Measurements from ENCODE around the gene GDI1.

GDI1 gene

DNA sequence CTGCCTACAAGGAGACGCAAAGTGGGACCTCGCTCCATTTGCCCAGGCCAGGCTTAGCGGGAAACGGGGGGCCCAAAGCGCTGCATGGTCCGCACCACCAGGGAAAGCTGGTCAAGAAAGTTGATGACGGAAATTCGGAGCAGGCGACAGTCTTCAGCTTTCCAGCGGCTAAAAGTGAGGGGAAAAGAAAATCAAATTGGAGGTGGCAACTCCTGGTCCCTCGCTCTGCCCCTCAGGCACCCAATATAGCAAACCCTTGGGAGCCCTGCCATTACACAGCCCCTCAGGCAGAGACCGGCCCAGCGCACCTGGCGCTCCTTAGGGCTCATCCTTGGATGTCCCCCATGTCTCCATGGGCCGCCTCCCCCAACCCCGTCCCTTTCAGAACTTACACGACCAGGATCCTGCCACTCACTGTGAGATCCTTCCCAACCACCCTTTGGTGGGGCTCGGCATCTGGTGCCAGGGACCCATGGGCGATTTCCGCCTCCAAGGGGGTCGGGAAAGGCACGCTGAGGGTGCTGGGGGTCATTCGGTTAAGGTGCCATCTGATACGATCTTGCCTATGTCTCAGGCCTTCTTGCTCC, 41.0 kb downstream of the GDI1 start:
- H3K4me3 ChIP-seq (ENCODE audit: low read length) = peak overlapping the region; percentile 57
- TF ChIP-seq, protein P1, sequence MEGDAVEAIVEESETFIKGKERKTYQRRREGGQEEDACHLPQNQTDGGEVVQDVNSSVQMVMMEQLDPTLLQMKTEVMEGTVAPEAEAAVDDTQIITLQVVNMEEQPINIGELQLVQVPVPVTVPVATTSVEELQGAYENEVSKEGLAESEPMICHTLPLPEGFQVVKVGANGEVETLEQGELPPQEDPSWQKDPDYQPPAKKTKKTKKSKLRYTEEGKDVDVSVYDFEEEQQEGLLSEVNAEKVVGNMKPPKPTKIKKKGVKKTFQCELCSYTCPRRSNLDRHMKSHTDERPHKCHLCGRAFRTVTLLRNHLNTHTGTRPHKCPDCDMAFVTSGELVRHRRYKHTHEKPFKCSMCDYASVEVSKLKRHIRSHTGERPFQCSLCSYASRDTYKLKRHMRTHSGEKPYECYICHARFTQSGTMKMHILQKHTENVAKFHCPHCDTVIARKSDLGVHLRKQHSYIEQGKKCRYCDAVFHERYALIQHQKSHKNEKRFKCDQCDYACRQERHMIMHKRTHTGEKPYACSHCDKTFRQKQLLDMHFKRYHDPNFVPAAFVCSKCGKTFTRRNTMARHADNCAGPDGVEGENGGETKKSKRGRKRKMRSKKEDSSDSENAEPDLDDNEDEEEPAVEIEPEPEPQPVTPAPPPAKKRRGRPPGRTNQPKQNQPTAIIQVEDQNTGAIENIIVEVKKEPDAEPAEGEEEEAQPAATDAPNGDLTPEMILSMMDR (conservative IDR thresholded peaks at IDR 0.05; ENCODE audit: low read depth, low read length) = no peak
- no peak for DNase-seq (ENCODE audit: low read depth)

DNA sequence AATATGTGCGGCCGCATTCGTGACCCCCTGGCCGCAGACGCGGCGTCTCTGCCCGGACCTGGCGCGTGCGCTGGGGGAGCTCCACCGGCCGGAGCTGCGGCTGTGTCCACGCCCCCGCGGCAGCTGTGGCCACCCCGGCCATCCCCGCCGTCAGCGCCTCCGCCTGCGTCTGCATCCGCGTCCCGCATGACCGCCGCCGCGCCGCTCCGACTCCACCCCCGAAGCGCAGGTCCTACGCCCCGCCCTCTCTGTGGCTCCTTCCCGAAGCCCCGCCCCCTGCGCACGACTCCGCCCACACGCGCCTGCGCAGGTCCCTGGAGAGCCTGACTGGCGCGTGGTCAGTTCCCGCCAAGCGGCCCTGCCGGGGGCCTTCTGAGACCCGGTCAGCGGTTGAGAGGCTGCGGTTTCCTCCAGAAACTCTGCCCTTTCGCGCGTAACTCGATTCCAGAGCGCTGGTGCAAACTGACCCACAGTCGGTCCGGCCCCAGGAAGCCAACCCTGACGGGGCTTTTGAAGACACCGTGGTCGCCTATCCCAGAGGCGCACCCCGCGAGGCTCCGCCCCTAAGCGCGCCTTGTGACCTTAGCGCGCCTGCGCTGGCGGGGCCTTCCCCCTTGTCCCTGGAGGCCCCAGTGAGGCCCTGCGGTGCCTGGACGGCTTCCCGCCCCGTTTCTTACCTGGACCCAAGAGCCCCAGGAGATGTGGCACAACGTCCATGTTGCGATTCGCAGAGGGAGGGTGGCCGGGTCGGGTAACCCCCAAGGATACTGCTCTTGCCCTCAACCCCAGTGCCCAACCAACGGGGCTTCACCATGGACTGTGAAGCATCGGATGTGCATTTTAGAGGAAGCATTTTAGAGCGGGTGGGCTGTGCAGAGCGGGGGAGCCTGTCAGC, 42.0 kb downstream of the GDI1 start, which contains the start of gene LAGE3:
TSS of gene LAGE3 (minus strand) at position 554 of the 895 bp plus-strand sequence. CDS start at position 188, 366 bp downstream.
- peak; percentile 44 for DNase-seq (ENCODE audit: low read depth)
- TF ChIP-seq, protein P1 (conservative IDR thresholded peaks at IDR 0.05; ENCODE audit: low read depth, low read length) = no peak

DNA sequence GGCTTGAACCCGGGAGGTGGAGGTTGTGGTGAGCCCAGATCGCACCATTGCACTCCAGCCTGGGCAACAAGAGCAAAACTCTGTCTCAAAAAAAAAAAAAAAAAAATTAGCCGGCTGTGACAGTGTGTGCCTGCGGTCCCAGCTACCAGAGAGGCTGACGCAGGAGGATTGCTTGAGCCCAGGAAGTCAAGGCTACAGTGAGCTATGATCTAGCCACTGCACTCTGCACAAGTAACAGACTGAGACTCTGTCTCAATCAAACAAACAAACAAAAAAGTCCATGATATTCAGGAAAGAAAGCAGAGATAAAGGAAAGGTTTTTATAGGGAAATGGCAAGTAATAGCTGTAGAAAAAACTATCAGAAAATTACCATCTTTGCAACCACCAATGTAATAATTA, 44.2 kb downstream of the GDI1 start:
- TF ChIP-seq, protein P1 (conservative IDR thresholded peaks at IDR 0.05; ENCODE audit: low read depth, low read length) = no peak
- H3K4me3 ChIP-seq (ENCODE audit: low read length) = no peak overlapping the region
- no peak for DNase-seq (ENCODE audit: low read depth)

More for the DNA sequence above, 42.0 kb downstream of the GDI1 start, which contains the start of gene LAGE3:
- H3K4me3 ChIP-seq (ENCODE audit: low read length) = peak within 1 kb of the TSS; percentile 57

DNA sequence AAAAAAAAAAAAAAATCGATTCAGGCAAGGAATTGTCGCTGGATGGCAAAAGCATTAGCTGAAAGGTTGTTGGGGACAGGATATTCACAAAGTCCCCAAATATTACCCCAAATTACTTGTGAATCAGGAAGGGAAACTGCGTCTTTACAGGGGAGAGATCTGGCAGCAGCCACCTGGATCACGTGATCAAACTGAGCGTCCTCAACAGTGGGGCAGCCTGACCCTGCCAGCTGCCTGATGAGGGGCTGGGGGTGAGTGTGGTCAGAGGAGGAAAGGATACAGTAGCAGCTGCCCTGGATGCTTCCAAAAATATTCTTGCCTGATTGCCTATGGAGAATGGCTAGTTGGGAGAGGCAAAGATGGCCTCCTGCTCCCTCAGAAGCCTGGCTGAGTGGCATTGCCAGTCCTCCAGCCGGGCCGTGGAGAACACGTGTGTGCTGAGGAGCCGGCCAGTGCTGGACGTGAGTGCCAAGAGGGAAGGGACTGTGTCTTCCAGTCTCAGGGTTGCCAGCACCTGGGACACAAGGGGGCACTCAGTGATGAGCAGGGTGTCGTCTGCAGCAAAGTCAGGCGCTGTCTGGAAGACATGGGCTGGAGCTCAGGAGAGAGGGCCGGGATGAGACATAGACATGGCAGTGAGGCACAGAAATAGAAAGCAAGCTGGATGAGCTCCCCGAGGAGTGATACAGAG, 45.1 kb downstream of the GDI1 start:
- TF ChIP-seq, protein P1 (conservative IDR thresholded peaks at IDR 0.05; ENCODE audit: low read depth, low read length) = no peak
- no peak for DNase-seq (ENCODE audit: low read depth)
- H3K4me3 ChIP-seq (ENCODE audit: low read length) = no peak overlapping the region

DNA sequence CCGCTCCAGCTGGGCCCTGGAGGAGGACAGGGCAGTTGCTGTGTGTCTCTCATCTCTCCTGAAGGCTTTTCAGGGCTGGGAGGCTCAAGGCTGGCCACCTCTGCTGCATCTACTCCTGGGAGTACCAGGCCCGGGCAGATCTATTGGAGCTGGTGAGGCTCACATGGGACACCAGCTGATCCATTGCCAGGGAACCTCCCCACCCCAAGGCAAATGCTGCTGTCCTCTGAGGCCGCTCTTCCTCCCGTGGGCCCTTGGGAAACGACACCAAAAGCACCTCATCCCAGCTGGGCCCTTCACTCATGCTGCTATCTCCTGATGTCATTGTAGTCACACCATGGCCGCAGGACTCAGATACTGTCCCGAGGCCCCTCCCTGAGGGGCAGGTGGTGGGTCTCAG, 45.8 kb downstream of the GDI1 start:
- H3K4me3 ChIP-seq (ENCODE audit: low read length) = no peak overlapping the region

DNA sequence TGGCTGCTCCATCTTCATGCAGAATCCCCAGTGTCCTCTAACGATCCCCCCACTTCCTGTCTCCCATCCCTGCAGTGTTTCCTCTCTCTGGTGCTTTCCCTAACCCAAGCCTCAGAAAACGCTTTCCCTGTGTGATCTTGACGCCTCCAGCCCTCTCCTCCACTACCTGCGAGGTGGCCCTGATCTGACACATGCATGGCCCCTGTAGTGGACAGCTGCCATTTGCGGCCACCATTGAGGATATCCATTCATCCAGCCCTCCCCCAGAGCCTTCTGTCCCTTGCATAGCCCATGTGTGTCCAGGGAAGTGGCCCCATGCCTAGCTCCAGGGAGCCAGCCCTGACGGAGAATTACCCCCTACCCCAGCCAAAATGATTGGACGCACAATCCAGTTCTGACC, 46.4 kb downstream of the GDI1 start:
- TF ChIP-seq, protein P1 (conservative IDR thresholded peaks at IDR 0.05; ENCODE audit: low read depth, low read length) = no peak
- H3K4me3 ChIP-seq (ENCODE audit: low read length) = no peak overlapping the region
- DNase-seq (ENCODE audit: low read depth) = no peak

More for the DNA sequence above, 45.8 kb downstream of the GDI1 start:
- no peak for DNase-seq (ENCODE audit: low read depth)
- TF ChIP-seq, protein P1 (conservative IDR thresholded peaks at IDR 0.05; ENCODE audit: low read depth, low read length) = no peak

Data from retinal pigment epithelial cell (primary cell).